HUES64 (cell line): ENCODE results near the gene ATP11C.

ENCODE experiments used
- H3K27ac ChIP-seq: 2 replicates; pipeline ENCODE4 v1.7.0; 2013; ENCODE audit warnings: low read depth, low read length, inconsistent platforms
- H3K27me3 ChIP-seq: 2 replicates; pipeline ENCODE4 v1.6.1; 2013; ENCODE audit warnings: mild to moderate bottlenecking, low read length; ENCODE audit not compliant: insufficient read depth
- H3K36me3 ChIP-seq: 2 replicates; pipeline ENCODE4 v1.6.1; 2013; ENCODE audit warnings: mild to moderate bottlenecking, low read length; ENCODE audit not compliant: insufficient read depth
- H3K4me1 ChIP-seq: 2 replicates; pipeline ENCODE4 v1.6.1; 2013; ENCODE audit warnings: mild to moderate bottlenecking, low read length, moderate library complexity; ENCODE audit not compliant: insufficient read depth
- H3K4me3 ChIP-seq: 2 replicates; pipeline ENCODE4 v1.5.1; 2013; ENCODE audit warnings: mild to moderate bottlenecking, low read length, moderate library complexity
- H3K9ac ChIP-seq: 2 replicates; pipeline ENCODE4 v1.6.1; 2013; ENCODE audit warnings: mild to moderate bottlenecking, low read depth, low read length
- H3K9me3 ChIP-seq: 2 replicates; pipeline ENCODE4 v1.6.1; 2013; ENCODE audit warnings: low read depth, low read length; ENCODE audit not compliant: insufficient read depth
- whole genome bisulfite sequencing: fragments of 150-250, 120-280 bp; methylation state at CpG from one replicate; pipeline ENCODE4 v1.1.7; 2013; ENCODE audit warnings: missing lambda C conversion rate; 5-methylcytosine and 5-hydroxymethylcytosine counted together

ATP11C gene

GRCh38 chrX:139798701-139799100 is 134.2 kb downstream of the ATP11C start:
- no peaks in the 10 kb centered on the region for H3K4me1 ChIP-seq
- no peak overlapping the region for H3K27ac ChIP-seq
- 96% methylated on average over 4 of the region's 4 CpGs for WGBS
- no peaks in the 10 kb centered on the region for H3K9me3 ChIP-seq
- H3K27me3 ChIP-seq, result no peaks in the 10 kb centered on the region
- peaks cover 59% of the 10 kb centered on the region for H3K36me3 ChIP-seq
- no peak overlapping the region for H3K4me3 ChIP-seq
- H3K9ac ChIP-seq, result no peak overlapping the region

DNA sequence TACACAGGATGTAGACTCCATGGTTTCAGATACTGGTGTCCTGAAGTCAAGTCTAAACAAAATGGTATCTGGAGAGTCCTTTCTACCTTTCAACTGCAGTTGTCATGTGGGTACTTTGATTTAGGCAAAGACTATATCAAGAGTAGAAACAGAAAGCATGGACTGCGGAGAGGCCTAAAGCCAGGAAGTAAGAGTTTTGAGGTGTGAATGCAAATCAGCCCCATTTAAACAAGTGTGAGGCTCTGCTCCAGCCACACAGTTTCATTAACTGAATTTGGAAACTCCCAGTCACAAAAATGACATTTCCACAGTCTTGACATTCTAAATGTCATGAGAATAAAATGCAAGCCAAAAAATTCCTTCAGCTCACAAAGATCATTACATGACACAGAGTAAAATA is 137.7 kb downstream of the ATP11C start:
- H3K4me3 ChIP-seq, result no peak overlapping the region
- H3K9ac ChIP-seq, result no peak overlapping the region
- no peaks in the 10 kb centered on the region for H3K27me3 ChIP-seq
- H3K36me3 ChIP-seq, result peaks cover 38% of the 10 kb centered on the region
- no peaks in the 10 kb centered on the region for H3K9me3 ChIP-seq
- WGBS, result 83% methylated on average over 1 of the region's 1 CpG
- no peak overlapping the region for H3K27ac ChIP-seq
- H3K4me1 ChIP-seq, result no peaks in the 10 kb centered on the region

- 95% methylated on average over 2 of the region's 2 CpGs for WGBS
- Histone ChIP-seq H3K27me3 (no peaks in the 10 kb centered on the region), H3K9ac (no peak overlapping the region), H3K4me1 (no peaks in the 10 kb centered on the region), H3K4me3 (no peak overlapping the region), H3K9me3 (no peaks in the 10 kb centered on the region), H3K36me3 (peaks cover 55% of the 10 kb centered on the region), H3K27ac (no peak overlapping the region)
These were observed 145.3 kb downstream of the ATP11C start for GRCh38 chrX:139787601-139788000.

DNA sequence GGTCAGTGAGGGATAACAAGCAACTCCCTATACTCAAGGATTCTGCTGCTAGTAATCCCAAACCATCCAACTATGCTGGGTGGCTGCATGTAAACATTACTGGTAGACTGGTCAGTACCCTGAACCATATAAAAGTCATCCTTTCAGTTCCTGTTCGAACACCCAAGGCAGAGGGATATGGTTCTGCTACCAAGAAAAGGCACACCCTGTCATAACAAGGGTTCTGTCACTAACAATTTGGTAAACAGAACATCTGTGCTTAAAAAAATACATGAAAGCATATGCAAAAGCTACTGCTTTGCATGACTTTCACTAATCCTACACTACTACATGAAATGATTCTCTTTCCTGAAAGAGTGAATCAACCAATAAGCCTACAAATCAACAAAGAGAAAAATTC is 148.0 kb downstream of the ATP11C start:
- H3K36me3 ChIP-seq, result peaks cover 58% of the 10 kb centered on the region
- no peak overlapping the region for H3K9ac ChIP-seq

GRCh38 chrX:139783959-139784358 is 148.9 kb downstream of the ATP11C start:
- Histone ChIP-seq H3K36me3 (peaks cover 54% of the 10 kb centered on the region), H3K27ac (no peak overlapping the region), H3K9me3 (no peaks in the 10 kb centered on the region), H3K9ac (no peak overlapping the region), H3K27me3 (no peaks in the 10 kb centered on the region), H3K4me1 (no peaks in the 10 kb centered on the region), H3K4me3 (no peak overlapping the region)
- WGBS, result 94% methylated on average over 1 of the region's 1 CpG

More for the DNA sequence above, 148.0 kb downstream of the ATP11C start:
- no peaks in the 10 kb centered on the region for H3K4me1 ChIP-seq
- no peaks in the 10 kb centered on the region for H3K27me3 ChIP-seq
- WGBS, result 95% methylated on average over 1 of the region's 1 CpG
- no peaks in the 10 kb centered on the region for H3K9me3 ChIP-seq
- no peak overlapping the region for H3K4me3 ChIP-seq
- no peak overlapping the region for H3K27ac ChIP-seq

- no peaks in the 10 kb centered on the region for H3K27me3 ChIP-seq
- no peaks in the 10 kb centered on the region for H3K4me1 ChIP-seq
- no peak overlapping the region for H3K9ac ChIP-seq
- H3K36me3 ChIP-seq, result peaks cover 46% of the 10 kb centered on the region
- WGBS, result 100% methylated on average over 1 of the region's 3 CpGs
- no peaks in the 10 kb centered on the region for H3K9me3 ChIP-seq
- no peak overlapping the region for H3K4me3 ChIP-seq
- H3K27ac ChIP-seq, result no peak overlapping the region
These were observed 149.8 kb downstream of the ATP11C start for GRCh38 chrX:139783030-139783429.

GRCh38 chrX:139776599-139776998 is 156.3 kb downstream of the ATP11C start:
- 93% methylated on average over 3 of the region's 3 CpGs for WGBS
- no peak overlapping the region for H3K27ac ChIP-seq
- H3K9me3 ChIP-seq, result no peaks in the 10 kb centered on the region
- no peak overlapping the region for H3K4me3 ChIP-seq
- H3K36me3 ChIP-seq, result peaks cover 31% of the 10 kb centered on the region
- H3K27me3 ChIP-seq, result no peaks in the 10 kb centered on the region
- no peak overlapping the region for H3K9ac ChIP-seq
- no peaks in the 10 kb centered on the region for H3K4me1 ChIP-seq

DNA sequence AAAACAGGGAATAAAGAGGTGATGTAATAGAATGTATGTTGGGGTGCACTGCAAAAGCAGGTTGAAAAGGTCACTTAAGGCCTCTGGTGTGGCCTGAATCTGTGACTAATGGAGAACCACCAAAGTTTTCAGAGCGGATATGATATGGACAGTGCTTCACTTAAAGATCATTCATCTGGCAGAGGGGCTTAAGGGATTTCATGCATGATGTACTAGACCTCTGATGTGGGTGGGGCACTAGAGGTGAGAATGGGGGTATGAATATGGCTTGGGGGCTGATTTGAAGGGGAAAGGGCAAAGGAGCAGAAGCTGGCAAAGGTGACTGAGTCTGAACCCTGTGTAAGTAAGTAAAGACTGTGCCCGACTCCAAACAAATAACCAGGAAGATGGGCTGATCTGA is 162.5 kb downstream of the ATP11C start:
- WGBS, result 90% methylated on average over 2 of the region's 2 CpGs
- Histone ChIP-seq H3K9me3 (no peaks in the 10 kb centered on the region), H3K27ac (no peak overlapping the region), H3K36me3 (peaks cover 47% of the 10 kb centered on the region), H3K9ac (no peak overlapping the region), H3K27me3 (no peaks in the 10 kb centered on the region), H3K4me1 (no peaks in the 10 kb centered on the region), H3K4me3 (no peak overlapping the region)

GRCh38 chrX:139766545-139766983 is 166.3 kb downstream of the ATP11C start:
- no peaks in the 10 kb centered on the region for H3K4me1 ChIP-seq
- no peak overlapping the region for H3K27ac ChIP-seq

GRCh38 chrX:139762400-139763183 is 170.3 kb downstream of the ATP11C start:
- 99% methylated on average over 4 of the region's 4 CpGs for WGBS

More at GRCh38 chrX:139766545-139766983, 166.3 kb downstream of the ATP11C start:
- H3K9me3 ChIP-seq, result no peaks in the 10 kb centered on the region
- 95% methylated on average over 2 of the region's 5 CpGs for WGBS
- H3K36me3 ChIP-seq, result peaks cover 27% of the 10 kb centered on the region; the same call in 1 of the 2 replicates
- H3K4me3 ChIP-seq, result no peak overlapping the region
- no peaks in the 10 kb centered on the region for H3K27me3 ChIP-seq
- H3K9ac ChIP-seq, result no peak overlapping the region

DNA sequence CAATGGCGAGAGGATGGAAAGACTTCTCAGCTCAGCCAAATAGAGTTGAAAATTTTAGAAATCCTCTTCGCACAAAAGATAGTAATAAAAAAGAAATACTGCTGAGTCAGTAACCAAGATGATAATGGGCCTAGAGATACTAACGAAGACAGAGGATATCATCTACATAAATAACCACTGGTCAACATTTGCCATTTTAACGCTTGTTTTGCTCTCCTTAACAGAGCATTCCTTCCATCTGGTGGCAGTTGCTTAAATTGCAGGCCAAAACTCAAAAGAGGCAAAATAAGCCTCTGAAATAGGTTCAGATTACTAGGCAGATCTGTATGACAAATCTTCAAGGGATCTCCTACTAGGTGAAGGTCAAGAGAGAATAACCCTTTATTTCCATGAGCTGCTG is 173.2 kb downstream of the ATP11C start:
- H3K9me3 ChIP-seq, result no peaks in the 10 kb centered on the region
- 68% methylated on average over 3 of the region's 4 CpGs for WGBS
- no peak overlapping the region for H3K27ac ChIP-seq
- H3K9ac ChIP-seq, result no peak overlapping the region
- peaks cover 4% of the 10 kb centered on the region; the same call in 1 of the 2 replicates for H3K4me1 ChIP-seq
- H3K27me3 ChIP-seq, result no peaks in the 10 kb centered on the region
- H3K36me3 ChIP-seq, result peaks cover 24% of the 10 kb centered on the region; the same call in 1 of the 2 replicates
- H3K4me3 ChIP-seq, result no peak overlapping the region

More at GRCh38 chrX:139762400-139763183, 170.3 kb downstream of the ATP11C start:
- Histone ChIP-seq H3K9ac (no peak overlapping the region), H3K9me3 (no peaks in the 10 kb centered on the region), H3K4me1 (peaks cover 4% of the 10 kb centered on the region; the same call in 1 of the 2 replicates), H3K27me3 (no peaks in the 10 kb centered on the region), H3K36me3 (peaks cover 25% of the 10 kb centered on the region; the same call in 1 of the 2 replicates), H3K27ac (no peak overlapping the region), H3K4me3 (no peak overlapping the region)
